HCT116 (cell line): ENCODE results near the gene TIPRL.

Experiments
- EZH2 ChIP-seq: fragments of 200-600 bp; sonication (generic); IDR thresholded peaks from 2 replicates; pipeline ENCODE4 v1.6.1; 2017; ENCODE audit warnings: antibody characterized with exemption, mixed run types
- EZH2phosphoT487 ChIP-seq: fragments of 200-600 bp; IDR thresholded peaks from 2 replicates; pipeline ENCODE4 v1.6.1; 2018; ENCODE audit warnings: antibody characterized with exemption, borderline replicate concordance
- JUND ChIP-seq: IDR thresholded peaks from 2 replicates; pipeline ENCODE4 v1.6.1; 2012
- RAD21 ChIP-seq: IDR thresholded peaks from 2 replicates; pipeline ENCODE4 v1.6.1; 2012; ENCODE audit warnings: low read depth, mild to moderate bottlenecking
- SIN3A ChIP-seq: IDR thresholded peaks from 2 replicates; pipeline ENCODE4 v1.6.1; 2012; ENCODE audit warnings: low read depth
- TCF7L2 ChIP-seq: IDR thresholded peaks from 2 replicates; pipeline ENCODE4 v1.7.0; 2011; ENCODE audit warnings: borderline replicate concordance, inconsistent platforms; ENCODE audit not compliant: insufficient read depth, insufficient read length; ENCODE audit errors: extremely low read depth
- TF ChIP-seq, protein P1 (sequence below), 3 experiments: fragments of 200-600 bp in 1 of 3; sonication (generic) in 1 of 3; IDR thresholded peaks in 2 of 3; conservative IDR thresholded peaks in 1 of 3; 2 replicates each; pipeline ENCODE4 v1.5.1; 2012 to 2017; ENCODE audit warnings: low read depth in 2 of 3, low read length in 2 of 3, antibody characterized with exemption in 1 of 3, borderline replicate concordance in 1 of 3, control low read depth in 1 of 3, mild to moderate bottlenecking in 1 of 3, mixed read lengths in 1 of 3, mixed run types in 1 of 3, moderate library complexity in 1 of 3; ENCODE audit not compliant: insufficient read depth in 1 of 3
- TF ChIP-seq, protein P2 (sequence below): IDR thresholded peaks from 2 replicates; pipeline ENCODE4 v1.6.1; 2012; ENCODE audit warnings: low read depth

DNA sequence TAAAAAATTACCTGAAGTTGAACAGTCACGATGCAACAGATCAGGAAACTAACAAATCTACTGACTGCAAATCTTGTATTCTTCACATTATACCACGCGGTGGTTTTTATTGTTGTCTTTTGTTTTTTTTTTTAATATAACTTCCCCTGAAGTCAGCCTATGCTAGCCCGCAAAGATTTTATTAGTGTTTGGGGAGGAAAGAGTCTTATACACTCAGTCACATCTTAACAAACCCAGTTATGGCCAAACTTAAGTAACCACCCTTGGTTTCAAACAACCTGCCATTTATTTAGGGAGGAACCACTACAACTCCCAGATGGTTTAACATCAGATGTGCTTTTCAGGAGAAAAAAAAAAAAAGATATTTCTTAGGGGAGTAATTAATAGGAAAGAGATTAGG is 26.8 kb upstream of the TIPRL start:
- TF ChIP-seq, protein P1, sequence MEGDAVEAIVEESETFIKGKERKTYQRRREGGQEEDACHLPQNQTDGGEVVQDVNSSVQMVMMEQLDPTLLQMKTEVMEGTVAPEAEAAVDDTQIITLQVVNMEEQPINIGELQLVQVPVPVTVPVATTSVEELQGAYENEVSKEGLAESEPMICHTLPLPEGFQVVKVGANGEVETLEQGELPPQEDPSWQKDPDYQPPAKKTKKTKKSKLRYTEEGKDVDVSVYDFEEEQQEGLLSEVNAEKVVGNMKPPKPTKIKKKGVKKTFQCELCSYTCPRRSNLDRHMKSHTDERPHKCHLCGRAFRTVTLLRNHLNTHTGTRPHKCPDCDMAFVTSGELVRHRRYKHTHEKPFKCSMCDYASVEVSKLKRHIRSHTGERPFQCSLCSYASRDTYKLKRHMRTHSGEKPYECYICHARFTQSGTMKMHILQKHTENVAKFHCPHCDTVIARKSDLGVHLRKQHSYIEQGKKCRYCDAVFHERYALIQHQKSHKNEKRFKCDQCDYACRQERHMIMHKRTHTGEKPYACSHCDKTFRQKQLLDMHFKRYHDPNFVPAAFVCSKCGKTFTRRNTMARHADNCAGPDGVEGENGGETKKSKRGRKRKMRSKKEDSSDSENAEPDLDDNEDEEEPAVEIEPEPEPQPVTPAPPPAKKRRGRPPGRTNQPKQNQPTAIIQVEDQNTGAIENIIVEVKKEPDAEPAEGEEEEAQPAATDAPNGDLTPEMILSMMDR (IDR thresholded peaks at IDR 0.05 in 2 of 3, conservative IDR thresholded peaks at IDR 0.05 in 1 of 3; ENCODE audit: borderline replicate concordance in 1 of 3, insufficient read depth in 1 of 3, low read depth in 2 of 3, low read length in 2 of 3) = no peak
- TF ChIP-seq EZH2 (no peak), RAD21 (no peak), EZH2phosphoT487 (no peak), JUND (no peak), TCF7L2 (no peak), SIN3A (no peak)
- TF ChIP-seq, protein P2, sequence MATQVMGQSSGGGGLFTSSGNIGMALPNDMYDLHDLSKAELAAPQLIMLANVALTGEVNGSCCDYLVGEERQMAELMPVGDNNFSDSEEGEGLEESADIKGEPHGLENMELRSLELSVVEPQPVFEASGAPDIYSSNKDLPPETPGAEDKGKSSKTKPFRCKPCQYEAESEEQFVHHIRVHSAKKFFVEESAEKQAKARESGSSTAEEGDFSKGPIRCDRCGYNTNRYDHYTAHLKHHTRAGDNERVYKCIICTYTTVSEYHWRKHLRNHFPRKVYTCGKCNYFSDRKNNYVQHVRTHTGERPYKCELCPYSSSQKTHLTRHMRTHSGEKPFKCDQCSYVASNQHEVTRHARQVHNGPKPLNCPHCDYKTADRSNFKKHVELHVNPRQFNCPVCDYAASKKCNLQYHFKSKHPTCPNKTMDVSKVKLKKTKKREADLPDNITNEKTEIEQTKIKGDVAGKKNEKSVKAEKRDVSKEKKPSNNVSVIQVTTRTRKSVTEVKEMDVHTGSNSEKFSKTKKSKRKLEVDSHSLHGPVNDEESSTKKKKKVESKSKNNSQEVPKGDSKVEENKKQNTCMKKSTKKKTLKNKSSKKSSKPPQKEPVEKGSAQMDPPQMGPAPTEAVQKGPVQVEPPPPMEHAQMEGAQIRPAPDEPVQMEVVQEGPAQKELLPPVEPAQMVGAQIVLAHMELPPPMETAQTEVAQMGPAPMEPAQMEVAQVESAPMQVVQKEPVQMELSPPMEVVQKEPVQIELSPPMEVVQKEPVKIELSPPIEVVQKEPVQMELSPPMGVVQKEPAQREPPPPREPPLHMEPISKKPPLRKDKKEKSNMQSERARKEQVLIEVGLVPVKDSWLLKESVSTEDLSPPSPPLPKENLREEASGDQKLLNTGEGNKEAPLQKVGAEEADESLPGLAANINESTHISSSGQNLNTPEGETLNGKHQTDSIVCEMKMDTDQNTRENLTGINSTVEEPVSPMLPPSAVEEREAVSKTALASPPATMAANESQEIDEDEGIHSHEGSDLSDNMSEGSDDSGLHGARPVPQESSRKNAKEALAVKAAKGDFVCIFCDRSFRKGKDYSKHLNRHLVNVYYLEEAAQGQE = no peak
